Esophagus squamous epithelium (tissue), 5 donors: ENCODE results near the gene ANKZF1. TPM values are rescaled to one million over a fixed set of nuclear protein-coding genes. Genes with fewer than 3 reads are reported as not detected.

ENCODE experiments used
- DNase-seq: peaks from one replicate; lab custom pipeline; 2025; lab: John Stamatoyannopoulos, UW
- H3K27ac ChIP-seq, 4 donors: fragments of 200-600 bp; sonication (generic); one replicate each; pipeline ENCODE4 v1.5.1; 2016 to 2019; ENCODE audit warnings: mild to moderate bottlenecking in 1 of 4
- H3K27me3 ChIP-seq, 4 donors: fragments of 200-600 bp; sonication (generic); 1 replicate in 3 of 4; 2 replicates in 1 of 4; pipeline versions ENCODE4 v1.5.1 to v1.6.0; 2017 to 2021; ENCODE audit warnings: antibody characterized with exemption in 1 of 4
- H3K36me3 ChIP-seq, 3 donors: fragments of 200-600 bp; sonication (generic); one replicate each; pipeline ENCODE4 v1.5.1; 2016 to 2019
- H3K4me1 ChIP-seq, 3 donors: fragments of 200-600 bp; sonication (generic); one replicate each; pipeline ENCODE4 v1.5.1; 2017 to 2019
- H3K4me3 ChIP-seq, 4 donors: fragments of 200-600 bp; sonication (generic); 1 replicate in 3 of 4; 2 replicates in 1 of 4; pipeline ENCODE4 v1.5.1; 2016 to 2019; ENCODE audit warnings: mild to moderate bottlenecking in 2 of 4, moderate library complexity in 1 of 4
- H3K9me3 ChIP-seq, 3 donors: fragments of 200-600 bp; sonication (generic); one replicate each; pipeline ENCODE4 v1.5.1; 2016 to 2019
- POLR2A ChIP-seq, 4 donors: fragments of 450-650 bp; IDR thresholded peaks; one replicate each; pipeline ENCODE4 v1.6.1; 2017; ENCODE audit warnings: antibody characterized with exemption in 4 of 4, mild to moderate bottlenecking in 4 of 4, moderate library complexity in 3 of 4
- WGBS, 2 donors: methylation state at CpG; one replicate each; pipeline ENCODE4 v1.1.5; 2018; 5-methylcytosine and 5-hydroxymethylcytosine counted together
- intact Hi-C: fragments of 100-400 bp; cut with DNase I; formaldehyde crosslinking; loops from one replicate; pipeline ENCODE4 v1.15.0; 2022
- total RNA-seq, 4 donors: library from RNA; depleted of rRNA; stranded (reverse); fragments of >200 nt; gene quantifications; one replicate each; pipeline ENCODE4 v1.1.0, GENCODE V29; 2016
- TF ChIP-seq, protein P1 (sequence below), 6 experiments: fragments of 450-650 bp in 4 of 6; fragments of 200-600 bp in 2 of 6; sonication (generic) in 2 of 6; IDR thresholded peaks; one replicate each; pipeline ENCODE4 v1.5.1; 2016 to 2019; ENCODE audit warnings: antibody characterized with exemption in 6 of 6, mild to moderate bottlenecking in 4 of 6, moderate library complexity in 4 of 6
- donor health status: DM: yes; HTN: yes; CAD: no.

Gene ANKZF1
- total RNA-seq, 4 donors from 2014 or later, result 10.2 to 54.9 (median 27.6) TPM

DNA sequence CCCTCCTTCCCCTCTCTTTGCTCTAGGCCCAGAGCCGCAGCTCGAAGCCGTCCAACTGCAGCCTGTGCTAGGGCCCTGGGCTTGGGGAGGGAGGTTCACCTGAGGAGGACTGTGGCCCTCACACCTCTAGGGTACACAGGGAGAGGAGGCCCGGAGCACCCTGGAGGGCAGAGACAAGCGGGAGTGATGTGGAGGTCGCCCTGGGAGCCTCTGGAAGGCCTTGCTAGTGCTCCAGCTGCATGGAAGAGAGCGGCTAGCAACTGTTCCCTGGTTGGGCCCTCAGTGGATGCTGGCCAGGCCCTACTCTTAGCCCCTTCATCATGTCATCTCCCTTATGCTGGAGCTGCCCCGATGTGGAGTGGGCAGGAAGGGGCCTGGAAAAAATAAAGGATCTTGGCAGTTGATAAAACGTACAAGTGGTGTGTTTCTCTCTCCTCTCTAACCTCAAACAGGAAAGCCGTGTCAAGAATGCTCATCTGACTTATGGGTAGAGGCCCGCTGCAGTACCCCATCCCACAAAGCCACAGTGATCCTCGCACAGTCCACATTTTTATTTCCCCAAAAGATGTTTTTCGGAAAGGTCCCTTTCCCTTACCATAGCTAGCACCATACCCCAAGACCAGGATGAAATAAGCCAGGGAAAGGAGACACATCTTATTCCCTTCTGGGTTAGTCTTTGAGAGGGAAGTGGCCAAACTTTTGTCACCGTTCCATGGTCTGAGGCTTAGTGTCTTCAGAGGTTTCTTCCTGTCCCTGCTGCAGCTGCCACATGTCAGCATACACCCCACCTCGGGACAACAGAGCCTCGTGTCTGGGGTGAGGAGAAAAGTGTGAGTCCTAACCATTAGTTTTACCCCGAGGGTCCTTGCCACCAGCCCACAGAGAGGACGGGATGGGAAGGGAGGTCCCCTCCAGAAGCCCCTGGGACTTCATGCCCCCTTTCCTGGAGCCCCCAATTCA, 20.1 kb upstream of the ANKZF1 start:
- H3K27ac ChIP-seq, result peak overlapping the region in 2 of 4 donors; percentile 21 to 97

DNA sequence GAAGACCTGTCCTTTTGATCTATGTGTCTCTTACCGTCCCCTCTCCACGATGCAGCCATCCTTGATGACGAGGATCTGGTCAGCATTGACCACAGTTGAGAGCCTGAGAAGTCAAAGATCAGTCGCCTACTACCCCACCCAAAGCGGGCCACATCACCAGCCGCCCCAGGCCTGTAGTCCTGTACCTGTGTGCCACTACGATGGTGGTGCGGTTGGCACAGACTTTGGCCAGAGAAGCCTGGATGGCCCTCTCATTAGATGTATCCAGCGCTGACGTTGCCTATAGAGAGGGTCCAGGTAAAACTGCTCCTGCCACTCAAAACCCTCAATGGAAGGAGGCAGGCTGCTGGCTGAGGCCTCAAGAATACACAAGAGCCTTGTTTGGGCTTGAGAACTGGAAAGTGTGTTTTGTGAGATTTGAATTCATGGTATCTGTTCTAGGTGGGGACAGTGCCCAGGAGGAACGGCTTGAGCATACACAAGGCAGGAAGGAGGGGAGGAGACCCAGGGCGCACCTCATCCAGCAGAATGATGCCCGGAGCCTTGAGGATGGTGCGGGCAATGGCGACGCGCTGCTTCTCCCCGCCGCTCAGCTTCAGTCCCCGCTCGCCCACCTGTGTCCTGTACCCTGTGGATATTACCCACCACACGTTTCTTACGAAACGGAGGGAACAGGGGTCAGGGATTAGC, 19.3 kb upstream of the ANKZF1 start:
- Histone ChIP-seq H3K27me3 (no peaks in the 10 kb centered on the region), H3K9me3 (no peaks in the 10 kb centered on the region), H3K27ac (peak overlapping the region in 1 of 4 donors; percentile 21), H3K4me3 (no peak overlapping the region), H3K36me3 (peaks cover 30 to 73% (median 35%) of the 10 kb centered on the region in 3 donors), H3K4me1 (peaks cover 12 to 34% (median 14%) of the 10 kb centered on the region in 3 donors)
- no peak for DNase-seq
- 89 to 94% methylated on average over 16 to 18 of the region's 24 CpGs for WGBS, 2 donors
- TF ChIP-seq, protein P1, sequence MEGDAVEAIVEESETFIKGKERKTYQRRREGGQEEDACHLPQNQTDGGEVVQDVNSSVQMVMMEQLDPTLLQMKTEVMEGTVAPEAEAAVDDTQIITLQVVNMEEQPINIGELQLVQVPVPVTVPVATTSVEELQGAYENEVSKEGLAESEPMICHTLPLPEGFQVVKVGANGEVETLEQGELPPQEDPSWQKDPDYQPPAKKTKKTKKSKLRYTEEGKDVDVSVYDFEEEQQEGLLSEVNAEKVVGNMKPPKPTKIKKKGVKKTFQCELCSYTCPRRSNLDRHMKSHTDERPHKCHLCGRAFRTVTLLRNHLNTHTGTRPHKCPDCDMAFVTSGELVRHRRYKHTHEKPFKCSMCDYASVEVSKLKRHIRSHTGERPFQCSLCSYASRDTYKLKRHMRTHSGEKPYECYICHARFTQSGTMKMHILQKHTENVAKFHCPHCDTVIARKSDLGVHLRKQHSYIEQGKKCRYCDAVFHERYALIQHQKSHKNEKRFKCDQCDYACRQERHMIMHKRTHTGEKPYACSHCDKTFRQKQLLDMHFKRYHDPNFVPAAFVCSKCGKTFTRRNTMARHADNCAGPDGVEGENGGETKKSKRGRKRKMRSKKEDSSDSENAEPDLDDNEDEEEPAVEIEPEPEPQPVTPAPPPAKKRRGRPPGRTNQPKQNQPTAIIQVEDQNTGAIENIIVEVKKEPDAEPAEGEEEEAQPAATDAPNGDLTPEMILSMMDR (IDR thresholded peaks at IDR 0.05), result no peak
- TF ChIP-seq POLR2A (IDR thresholded peaks at IDR 0.05), result no peak
- intact Hi-C loops, result loop anchor here (10.0 kb wide), 1 partner anchor 46 kb away; the partner anchor contains the start of gene NHEJ1

More for the DNA sequence above, 20.1 kb upstream of the ANKZF1 start:
- no peak overlapping the region for H3K4me3 ChIP-seq
- no peaks in the 10 kb centered on the region for H3K27me3 ChIP-seq
- H3K36me3 ChIP-seq, result peaks cover 26 to 65% (median 29%) of the 10 kb centered on the region in 3 donors
- intact Hi-C loops, result loop anchor here (10.0 kb wide), 1 partner anchor 45 kb away; the partner anchor contains the start of gene NHEJ1
- no peak for TF ChIP-seq POLR2A (IDR thresholded peaks at IDR 0.05)
- TF ChIP-seq, protein P1 (IDR thresholded peaks at IDR 0.05), result no peak
- 71 to 79% methylated on average over 8 to 15 of the region's 18 CpGs for WGBS, 2 donors
- peaks cover 12 to 34% (median 14%) of the 10 kb centered on the region in 3 donors for H3K4me1 ChIP-seq
- no peak for DNase-seq
- H3K9me3 ChIP-seq, result no peaks in the 10 kb centered on the region

DNA sequence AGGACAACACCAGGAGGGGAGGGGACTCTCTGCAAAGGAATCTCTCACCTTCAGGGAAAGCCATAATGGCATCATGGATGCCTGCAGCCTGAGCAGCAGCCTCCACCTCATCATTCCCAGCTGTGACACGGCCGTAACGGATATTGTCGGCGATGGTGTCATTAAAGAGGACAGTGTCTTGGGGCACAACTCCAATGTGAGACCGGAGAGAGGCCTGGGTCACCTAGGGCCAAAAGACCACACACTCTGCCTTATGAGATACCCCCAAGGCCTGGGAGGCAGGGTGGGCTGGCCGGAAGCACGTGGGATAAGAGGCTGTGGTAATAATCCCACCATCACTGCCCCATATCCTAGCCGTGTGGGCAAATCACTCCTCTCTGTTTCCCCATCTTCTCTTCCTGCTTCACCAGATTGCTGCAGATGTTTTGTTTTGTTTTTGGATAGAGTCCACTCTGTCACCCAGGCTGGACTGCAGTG, 18.7 kb upstream of the ANKZF1 start:
- DNase-seq, result no peak
- H3K9me3 ChIP-seq, result no peaks in the 10 kb centered on the region
- H3K4me1 ChIP-seq, result peaks cover 12 to 33% (median 14%) of the 10 kb centered on the region in 3 donors
- intact Hi-C loops, result loop anchor here (10.0 kb wide), 1 partner anchor 46 kb away; the partner anchor contains the start of gene NHEJ1
- no peaks in the 10 kb centered on the region for H3K27me3 ChIP-seq
- TF ChIP-seq POLR2A (IDR thresholded peaks at IDR 0.05), result no peak
- TF ChIP-seq, protein P1 (IDR thresholded peaks at IDR 0.05), result no peak
- H3K4me3 ChIP-seq, result no peak overlapping the region
- WGBS, 2 donors, result 85 to 90% methylated on average over 9 of the region's 9 CpGs
- H3K27ac ChIP-seq, result no peak overlapping the region
- peaks cover 30 to 79% (median 38%) of the 10 kb centered on the region in 3 donors for H3K36me3 ChIP-seq

DNA sequence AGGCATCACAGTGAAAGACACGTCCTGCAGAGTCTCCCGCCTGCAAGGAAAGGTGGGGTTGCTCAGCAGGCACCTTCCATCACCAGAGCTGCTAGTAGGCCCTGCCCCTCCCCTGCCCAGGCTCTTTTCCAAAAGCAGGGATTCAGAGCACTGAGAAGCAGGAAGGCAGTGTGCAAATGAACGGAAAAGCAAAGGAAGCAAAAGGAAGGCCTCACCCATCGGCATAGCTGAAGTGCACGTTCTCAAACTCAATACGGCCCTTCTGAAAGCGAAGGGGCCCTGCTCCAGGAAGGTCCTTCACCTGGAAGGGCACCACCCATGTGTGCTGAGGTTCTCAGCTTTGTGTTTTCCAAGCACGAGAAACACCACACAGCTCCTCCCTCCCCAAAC, 16.6 kb upstream of the ANKZF1 start:
- Histone ChIP-seq H3K4me1 (peaks cover 18 to 37% (median 20%) of the 10 kb centered on the region in 3 donors), H3K36me3 (peaks cover 30 to 85% (median 39%) of the 10 kb centered on the region in 3 donors), H3K27me3 (no peaks in the 10 kb centered on the region), H3K4me3 (no peak overlapping the region), H3K27ac (no peak overlapping the region), H3K9me3 (no peaks in the 10 kb centered on the region)
- WGBS, 2 donors, result 67 to 93% methylated on average over 5 to 6 of the region's 8 CpGs
- no peak for DNase-seq
- intact Hi-C loops, result loop anchor here (10.0 kb wide), 1 partner anchor 48 kb away; the partner anchor contains the start of gene NHEJ1
- TF ChIP-seq, protein P1 (IDR thresholded peaks at IDR 0.05), result no peak
- no peak for TF ChIP-seq POLR2A (IDR thresholded peaks at IDR 0.05)
